T1000 (cell line): ENCODE data around the gene KCNK13.
"Not testable (repeated sequence)": the region's sequence is repeated elsewhere in the genome, so short reads cannot be mapped to it uniquely, and the experiment has no call there.

Source experiments
- DNase-seq: peaks from one replicate; lab custom pipeline; 2025; ENCODE audit warnings: mixed read lengths; lab: John Stamatoyannopoulos, UW

Gene KCNK13

GRCh38 chr14:90193925-90194324, 132.1 kb downstream of the KCNK13 start:
- no peak for DNase-seq

DNA sequence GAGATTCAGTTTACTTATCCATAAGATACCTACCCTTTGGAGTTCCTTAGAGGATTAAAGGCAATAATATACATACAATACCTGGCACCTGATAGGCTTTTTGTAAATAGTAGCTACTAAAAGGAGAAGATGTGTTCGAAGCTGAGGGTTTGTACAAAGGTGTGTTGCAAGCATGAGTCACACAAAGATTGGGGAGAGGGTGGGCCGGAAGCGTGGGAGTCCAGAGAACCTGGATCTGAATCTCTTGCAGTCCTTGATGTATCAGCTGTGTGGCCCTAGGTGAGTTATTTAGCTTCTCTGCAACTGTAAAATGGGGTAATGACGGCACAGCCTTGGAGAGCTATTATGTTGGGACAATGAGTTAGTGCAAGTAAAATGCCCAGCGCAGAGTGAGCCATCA, 132.9 kb downstream of the KCNK13 start:
- no peak for DNase-seq

GRCh38 chr14:90198541-90199060, 136.8 kb downstream of the KCNK13 start:
- no peak for DNase-seq

DNA sequence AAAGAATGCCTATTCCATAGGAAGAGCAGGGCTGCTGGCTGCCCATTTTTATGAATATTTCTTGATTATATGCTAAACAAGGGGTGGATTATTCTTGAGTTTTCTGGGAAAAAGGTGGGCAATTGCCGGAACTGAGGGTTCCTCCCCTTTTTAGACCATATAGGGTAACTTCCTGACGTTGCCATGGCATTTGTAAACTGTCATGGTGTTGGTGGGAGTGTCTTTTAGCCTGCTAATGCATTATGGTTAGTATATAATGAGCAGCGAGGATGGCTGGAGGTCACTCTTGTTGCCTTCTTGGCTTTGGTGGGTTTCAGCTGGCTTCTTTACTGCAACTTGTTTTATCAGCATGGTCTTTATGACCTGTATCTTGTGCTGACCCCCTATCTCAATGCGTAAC, 138.8 kb downstream of the KCNK13 start:
- DNase-seq: not testable (repeated sequence)

GRCh38 chr14:90201344-90201743, 139.6 kb downstream of the KCNK13 start:
- no peak for DNase-seq

DNA sequence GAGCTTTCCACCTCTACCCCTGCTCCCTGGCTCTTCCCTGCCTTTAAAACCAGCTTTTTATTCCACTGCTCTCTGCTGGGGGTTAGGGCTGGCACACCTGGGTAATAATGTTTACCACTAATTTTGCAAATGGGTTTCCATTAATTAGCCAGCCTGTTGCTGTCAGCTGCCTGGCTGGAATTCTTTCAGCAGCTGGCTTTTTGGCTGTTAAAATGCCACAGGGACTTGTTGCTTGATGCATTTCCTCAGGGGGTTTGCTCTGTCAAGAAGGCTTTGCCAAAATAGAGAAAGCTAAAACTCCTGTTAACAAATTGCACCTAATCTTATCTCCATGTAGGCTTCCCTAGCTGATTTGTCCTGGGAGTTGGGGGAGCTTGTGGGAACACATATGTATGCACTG, 142.7 kb downstream of the KCNK13 start:
- DNase-seq: no peak

DNA sequence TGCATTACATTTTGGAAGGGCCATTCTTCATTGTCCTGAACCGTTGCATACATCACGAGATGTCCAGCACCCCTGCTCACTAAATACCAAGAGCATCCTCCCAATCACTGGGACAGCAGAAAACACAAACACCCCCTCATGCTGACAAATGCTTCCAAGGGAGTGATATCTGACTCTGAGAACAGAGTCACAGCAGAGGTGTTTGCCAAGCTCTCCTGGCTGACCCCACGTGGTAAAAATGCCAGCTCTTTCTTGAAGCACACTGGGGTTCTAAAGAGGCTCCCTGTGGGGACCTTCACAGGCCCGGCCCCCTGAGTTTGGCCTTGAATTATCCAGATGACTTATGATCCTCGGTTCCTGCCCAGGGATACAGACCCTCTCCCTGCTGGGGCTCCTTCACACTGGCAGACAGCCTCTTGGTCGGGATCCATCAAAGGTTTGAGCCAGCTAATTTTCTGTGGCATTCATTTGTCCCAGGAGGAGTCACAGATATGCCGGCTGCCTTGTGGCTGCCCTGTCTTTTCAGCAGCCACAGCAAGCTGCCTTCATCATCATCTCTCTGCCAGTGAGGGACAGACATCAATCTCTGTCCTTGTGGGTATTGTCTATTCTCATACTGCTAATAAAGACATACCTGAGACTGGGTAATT, 151.4 kb downstream of the KCNK13 start:
- no peak for DNase-seq

- DNase-seq: no peak
Measured at GRCh38 chr14:90228478-90228877, 166.7 kb downstream of the KCNK13 start.

- DNase-seq: not testable (repeated sequence)
Measured at GRCh38 chr14:90229942-90230341, 168.1 kb downstream of the KCNK13 start.
